Endometrial microvascular endothelial cells (primary cell): ENCODE measurements around the gene EXOC4. TPM values are rescaled to one million over a fixed set of nuclear protein-coding genes. Genes with fewer than 3 reads are reported as not detected.

ENCODE experiments used
- in situ Hi-C: cut with HindIII; loops from 2 replicates; pipeline ENCODE4 v1.10.0; 2017; ENCODE audit warnings: low sequenced_read_pairs, low pct_unique_long_range_greater_than_20kb; ENCODE audit errors: inconsistent ontology term
- total RNA-seq: library from RNA; depleted of rRNA; stranded (reverse); fragments of >200 nt; gene quantifications from one replicate; pipeline ENCODE4 v1.2.3, GENCODE V29; 2015; ENCODE audit errors: inconsistent ontology term

Gene EXOC4
- total RNA-seq, 1 donor from 2014 or later: 38.5 TPM

DNA sequence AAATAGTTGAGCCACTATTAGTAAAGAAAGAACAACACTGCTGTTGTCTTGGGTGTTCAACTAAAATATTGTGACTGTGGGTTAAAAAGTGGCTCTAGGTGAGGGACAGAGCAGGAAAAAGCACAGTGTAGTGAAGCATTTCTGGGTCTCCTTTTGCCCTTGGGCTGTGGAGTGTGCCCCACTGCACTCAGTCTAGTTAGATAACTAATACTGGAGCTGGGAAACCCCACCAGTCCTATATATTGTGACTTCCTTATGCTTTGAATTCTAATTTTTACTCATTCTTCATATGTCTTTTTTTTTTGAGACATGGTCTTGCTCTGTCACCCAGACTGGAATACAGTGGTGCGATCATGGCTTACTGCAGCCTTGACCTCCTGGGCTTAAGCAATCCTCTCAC, 195.1 kb downstream of the EXOC4 start:
- in situ Hi-C loops: no loop called here

DNA sequence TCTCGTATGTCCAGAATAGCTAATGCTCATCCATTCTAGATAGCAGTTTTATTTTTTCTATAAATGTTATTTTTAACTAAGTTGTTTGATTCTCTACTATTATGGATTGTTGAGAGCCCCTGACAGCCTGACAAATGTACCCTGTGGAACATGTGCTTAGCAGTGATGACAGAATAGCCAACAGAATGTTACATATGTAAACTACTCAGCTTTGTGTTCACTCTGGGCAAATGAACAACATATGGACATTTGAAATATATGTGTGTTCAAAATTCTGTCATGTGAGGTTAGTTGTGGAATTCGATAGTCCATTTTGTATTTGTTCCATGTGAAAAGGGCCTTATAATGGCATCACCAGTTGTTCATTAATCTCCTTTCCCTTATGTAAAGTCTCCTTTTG, 199.7 kb downstream of the EXOC4 start:
- in situ Hi-C loops: no loop called here

DNA sequence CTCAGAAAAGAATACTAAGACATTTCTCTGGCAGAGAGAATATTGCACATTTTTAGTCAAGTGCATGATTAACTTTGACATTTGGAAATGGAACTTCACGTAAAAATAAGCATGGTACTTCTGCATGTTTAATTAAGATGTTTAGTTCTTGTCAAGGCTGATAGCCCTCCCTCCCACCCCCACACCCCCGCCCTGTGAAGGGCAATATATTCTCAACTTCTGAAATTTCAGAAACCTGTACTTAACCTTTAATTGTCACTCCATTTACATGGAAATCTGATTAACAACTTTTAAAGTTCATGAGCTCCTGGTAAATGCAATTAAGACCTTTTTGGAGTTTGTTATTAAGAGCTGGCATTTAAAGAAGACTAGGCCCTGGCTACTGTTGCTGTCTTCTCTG, 205.8 kb downstream of the EXOC4 start:
- in situ Hi-C loops: no loop called here

DNA sequence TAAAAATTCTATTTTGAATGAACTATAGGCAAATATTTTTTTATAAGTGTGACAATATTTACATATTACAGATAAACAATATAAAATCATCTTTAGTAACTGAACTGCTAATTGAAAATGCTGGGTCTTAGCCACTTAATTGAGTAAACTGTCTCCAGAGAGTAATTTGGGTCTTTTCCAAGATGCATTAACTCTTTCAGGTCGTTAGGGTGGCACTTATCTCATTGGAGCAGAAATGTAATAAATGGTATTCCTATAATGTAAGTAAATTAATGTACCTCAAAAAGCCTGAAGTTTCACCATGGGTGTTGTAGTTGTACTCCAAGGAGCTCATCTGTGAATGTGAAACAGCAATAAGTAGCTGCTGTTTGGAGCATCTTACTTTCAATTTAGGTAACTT, 208.5 kb downstream of the EXOC4 start:
- in situ Hi-C loops: no loop called here

DNA sequence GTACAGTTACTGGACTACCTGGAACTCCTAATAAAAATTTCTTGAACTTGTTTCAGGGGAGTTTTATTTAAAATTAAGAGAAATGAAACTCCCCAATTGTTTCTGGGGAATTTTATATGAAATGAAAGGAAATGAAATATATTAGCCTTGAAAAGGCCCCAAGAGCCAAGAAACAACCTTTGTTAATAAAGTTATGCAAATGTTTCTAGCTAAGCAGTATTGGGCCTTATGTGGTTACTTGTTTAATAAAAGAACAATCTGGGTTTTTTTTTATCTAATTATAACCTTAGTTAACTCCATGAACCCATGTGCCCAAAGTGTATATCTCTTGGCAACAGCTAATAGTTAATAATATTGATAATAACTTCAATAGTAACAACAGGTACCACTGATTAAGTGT, 222.8 kb downstream of the EXOC4 start:
- in situ Hi-C loops: no loop called here

DNA sequence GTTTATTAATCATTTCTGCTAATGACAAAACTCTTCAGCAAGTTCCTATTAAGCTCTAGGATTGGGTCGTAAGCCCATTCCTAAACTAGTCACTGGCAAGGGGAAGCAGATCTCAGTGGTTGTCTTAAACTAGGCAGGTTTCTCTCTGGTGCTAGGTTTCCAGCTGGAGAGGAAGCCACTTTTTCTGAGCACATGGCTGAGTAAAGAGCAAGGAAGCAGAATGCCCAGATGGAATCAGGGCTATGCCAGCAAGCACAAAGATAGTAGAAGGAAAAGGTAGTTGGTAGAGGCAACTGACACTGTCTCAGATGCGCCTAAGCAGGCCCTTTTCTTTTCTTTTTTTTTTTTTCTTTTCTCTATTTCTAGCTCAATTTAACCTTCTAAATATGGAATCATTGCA, 224.9 kb downstream of the EXOC4 start:
- in situ Hi-C loops: no loop called here

DNA sequence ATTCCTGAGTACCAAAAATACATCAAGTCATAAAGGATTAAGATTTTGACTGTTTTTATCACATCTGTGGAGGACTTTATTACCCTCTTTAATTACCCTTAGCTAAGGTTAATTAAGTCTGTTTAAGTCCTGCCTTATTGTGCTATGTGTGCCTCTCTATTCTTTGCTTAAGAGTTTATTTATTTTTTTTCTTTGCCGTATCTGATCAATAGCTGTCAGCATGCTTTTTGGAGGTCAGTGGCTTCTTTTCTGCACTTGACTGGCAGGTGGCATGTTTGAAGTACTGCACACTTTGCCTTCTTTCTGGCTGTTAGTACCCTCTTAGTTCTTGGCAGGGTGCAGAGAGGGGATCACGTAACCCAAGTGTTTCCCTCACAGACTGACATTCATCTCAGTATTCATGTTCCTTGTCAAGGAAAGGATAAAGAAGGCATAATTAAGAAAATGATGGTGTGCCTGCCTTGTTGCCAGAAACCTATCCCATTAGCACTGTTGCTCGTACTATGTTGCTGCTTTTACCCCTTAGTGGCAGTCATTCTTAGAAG, 225.8 kb downstream of the EXOC4 start:
- in situ Hi-C loops: no loop called here

DNA sequence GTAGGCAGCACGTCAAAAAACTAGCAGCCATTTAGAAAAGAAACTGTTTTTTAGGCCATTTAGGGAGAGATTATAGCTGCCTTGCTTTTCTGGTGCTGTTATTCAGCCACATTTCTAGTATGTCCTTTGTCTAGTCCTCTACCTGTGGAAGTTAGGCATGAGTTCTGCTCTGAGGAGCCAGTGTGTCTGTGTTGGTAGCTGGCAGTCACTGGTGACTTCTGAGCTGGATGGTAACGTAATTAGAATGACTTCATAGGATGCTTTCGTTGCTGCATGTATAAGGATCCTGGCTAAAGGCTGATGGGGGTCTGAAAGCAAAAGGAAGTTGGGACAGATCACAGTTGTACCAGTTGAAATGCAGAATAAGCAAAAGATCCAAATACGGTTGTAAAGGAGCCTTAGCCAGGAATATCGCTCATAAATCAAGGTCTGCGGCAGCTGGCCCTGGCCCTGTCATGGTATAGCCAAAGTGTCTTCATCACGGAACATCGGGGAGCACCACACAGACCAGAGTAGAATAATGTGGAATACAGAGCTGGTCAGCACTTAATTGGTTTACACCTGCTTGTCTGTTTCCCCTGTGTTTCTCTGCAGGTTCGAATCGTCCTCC, 226.7 kb downstream of the EXOC4 start:
- in situ Hi-C loops: no loop called here

DNA sequence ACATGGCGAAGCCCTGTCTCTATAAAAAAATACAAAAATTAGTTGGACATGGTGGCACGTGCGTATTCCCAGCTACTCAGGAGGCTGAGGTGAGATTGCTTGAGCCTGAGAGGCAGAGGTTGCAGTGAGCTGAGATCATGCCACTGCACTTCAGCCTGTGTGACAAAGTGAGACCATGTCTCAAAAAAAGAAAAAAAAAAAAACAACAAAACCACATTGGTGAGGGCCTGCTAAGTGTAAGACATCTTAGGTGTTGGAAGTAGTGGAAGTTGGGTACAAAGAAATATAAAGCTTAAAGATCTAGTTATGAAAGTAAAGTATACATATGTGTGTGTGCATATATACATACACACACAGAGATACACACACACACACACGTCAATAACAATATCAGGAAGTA, 228.0 kb downstream of the EXOC4 start:
- in situ Hi-C loops: no loop called here

DNA sequence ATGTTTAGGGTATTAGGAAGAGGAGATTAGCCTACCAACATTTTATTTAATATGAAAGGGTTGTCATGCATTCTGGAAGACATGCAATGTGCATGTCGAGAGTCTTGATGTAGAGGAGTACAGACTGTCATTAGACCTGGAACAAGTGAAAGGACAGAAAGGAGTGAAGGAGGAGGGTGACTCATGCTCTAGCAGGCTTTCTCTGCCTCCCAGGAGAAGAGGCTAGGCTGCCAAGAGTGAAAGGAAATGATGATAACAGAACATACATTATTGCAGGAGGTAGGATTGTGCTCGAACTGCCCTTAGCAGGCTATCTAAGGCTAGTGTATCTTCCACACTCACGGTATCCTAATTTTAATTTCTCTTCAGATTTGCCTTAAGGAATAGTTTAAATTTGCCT, 228.8 kb downstream of the EXOC4 start:
- in situ Hi-C loops: no loop called here

DNA sequence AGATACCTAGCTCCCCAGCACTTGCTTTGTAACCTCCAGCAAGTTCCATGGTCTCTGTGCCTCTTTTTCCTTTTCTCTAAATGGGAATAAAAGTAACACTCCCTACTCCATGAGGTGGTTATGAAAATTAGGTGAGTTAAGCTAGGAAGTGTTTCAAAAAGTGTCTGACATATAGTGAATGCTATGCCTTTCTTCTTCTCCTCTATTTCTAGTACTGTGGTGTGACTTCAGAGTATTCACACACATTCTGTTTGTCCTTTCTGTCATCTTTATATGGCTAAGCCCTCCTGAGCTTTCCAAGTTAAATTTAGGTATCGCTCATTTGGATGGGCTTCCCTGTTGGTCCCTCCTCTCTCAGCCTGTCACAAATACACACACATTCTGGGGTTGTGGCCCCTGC, 229.7 kb downstream of the EXOC4 start:
- in situ Hi-C loops: no loop called here

DNA sequence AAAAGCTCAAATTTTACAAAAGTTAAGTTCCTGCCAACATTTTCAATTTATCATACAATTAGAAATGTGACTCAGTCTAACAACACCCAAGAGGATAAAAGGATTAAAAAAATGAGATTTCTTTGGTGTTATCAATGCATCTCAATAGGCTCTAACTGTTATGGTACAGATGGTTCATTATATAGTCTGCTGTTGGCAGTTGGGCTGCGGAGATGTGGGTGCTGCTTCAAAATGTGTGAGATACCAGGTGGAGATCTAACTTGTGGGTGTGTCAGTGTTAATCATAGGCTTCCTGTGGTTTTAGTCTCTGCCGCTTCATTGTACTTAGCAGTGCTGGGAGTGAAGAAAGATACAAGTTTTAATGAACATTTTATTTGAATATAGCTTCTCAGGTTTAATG, 231.2 kb downstream of the EXOC4 start:
- in situ Hi-C loops: no loop called here

DNA sequence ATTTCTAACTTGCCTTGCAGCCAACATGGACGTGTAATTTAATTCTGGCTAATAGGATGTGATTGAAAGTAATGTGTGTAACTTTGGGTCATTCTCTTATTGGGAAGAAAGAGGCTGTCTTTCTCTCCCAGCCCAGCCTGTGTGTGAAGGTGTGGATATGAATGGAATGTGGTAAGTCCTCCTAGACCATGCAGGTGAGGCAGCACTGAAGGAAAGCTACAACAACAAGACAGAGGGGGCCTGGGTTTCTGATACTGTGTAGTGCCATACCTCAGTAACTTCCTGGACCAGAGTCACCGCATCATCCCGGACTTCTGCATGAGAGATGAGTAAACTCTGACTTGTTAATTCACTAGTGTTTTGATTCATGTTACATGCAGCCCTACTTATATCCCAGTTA, 237.0 kb downstream of the EXOC4 start:
- in situ Hi-C loops: no loop called here

DNA sequence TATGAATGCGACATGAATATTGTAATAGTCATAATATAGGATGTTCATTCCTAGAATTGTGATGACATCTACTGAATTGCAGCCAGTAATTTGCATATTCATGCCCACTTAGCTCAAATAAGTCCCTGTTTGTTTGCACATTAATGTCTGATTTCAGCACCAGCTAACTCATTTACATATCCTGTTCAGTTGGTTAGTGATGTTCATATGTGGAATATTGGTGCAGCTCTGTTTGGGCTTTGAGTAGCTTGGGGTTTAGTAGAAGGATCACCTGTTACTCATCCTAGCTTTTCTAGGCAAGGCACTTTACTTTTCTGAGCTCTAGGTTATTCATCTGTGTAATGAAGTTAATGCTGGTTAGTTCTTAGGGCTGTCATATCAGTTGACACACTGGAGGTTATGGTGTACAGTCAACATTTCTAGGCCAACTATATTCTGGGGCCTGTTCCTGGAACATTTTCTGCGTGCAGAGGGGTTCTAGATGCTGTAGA, 238.4 kb downstream of the EXOC4 start:
- in situ Hi-C loops: no loop called here

DNA sequence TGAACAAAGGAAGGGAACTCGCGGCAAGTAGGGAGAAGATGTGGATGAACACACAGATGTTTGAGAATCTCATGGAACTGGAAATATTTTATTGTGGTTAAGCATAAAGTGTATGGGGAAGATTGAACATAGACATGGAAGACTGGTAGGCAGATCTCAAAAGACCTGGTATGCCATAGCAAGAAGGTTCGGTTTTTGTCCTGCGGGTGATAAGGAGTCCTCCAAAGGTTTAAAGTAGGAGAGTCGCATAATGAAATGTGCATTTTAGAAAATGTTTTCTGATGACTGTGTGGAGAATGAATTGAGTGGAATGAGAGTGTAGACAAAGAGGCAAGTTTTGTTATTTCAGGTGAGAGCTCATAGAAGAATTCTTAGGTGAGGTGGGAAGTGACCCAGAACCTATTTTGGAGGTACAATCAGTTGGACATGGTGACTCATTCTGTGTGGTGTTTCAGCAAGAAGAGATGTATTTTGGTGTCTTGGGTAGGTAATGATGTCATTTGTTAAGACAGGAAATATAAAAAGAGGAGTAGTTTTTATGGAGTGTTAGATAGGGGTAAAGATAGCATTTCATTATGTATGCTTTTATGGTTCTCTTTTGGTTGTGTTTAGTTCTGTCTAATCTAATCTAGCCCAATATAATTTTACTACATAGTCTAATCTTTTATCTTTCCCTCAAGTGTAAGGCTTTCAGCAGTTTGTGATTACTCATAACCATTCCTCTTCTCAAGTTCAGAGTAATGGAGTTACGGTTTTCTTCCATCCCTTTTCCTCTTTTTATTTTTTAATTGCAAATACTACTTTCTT, 239.2 kb downstream of the EXOC4 start:
- in situ Hi-C loops: no loop called here

DNA sequence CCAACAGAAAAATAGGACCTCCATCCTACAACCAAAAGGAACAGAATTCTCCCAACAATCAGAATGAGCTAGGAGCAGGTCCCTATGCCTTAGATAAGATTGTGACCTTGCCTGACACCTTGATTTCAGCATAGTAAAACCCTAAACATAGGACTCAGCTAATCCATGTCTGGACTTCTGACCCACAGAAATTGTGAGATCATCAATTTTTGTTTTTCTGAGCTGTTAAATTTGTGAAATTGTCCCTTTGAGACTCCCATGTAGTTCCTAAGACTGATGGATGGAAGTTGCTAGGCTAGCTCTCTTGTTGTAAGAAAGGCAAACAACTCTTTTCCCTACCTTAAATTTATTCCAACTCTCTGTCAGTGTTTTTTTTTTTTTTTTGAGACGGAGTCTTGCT, 244.2 kb downstream of the EXOC4 start:
- in situ Hi-C loops: no loop called here

DNA sequence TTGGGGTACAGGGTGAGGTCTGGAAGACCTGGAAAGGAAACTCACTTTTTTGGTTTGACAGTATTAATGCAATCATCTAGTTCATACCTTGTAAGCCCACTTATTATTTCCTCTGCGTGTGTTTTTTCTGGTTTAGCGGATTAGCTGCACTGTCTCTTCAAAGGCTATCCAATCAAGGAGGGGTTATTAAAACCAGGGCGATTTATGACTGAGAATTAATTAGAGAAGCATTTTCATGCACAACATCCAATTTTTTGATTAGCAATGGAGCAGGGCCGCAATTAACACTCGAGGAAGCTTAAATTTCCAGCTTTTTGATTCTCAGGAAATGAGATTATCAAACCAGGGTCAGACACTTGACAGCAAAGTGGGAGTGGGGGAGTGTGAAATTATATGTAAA, 248.9 kb downstream of the EXOC4 start:
- in situ Hi-C loops: no loop called here

DNA sequence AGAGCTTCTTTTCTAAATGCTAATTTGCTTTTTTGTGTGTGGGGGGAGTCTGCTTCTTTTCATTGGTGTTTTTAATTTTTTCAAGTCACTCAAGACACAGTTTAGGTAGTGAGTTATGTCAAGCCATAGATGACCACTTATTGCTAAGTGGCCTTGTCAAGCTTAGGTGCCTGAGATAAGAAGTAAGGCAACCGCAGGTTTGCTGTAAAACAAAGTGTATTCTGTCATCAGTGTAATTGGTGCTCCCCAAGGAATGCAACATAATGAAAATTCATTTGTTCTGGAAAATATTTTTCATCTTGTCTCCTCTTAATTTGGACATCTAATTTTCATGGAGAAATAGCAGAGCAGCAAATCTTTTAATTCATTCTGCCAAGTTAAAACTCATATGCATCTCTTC, 249.6 kb downstream of the EXOC4 start:
- in situ Hi-C loops: no loop called here

DNA sequence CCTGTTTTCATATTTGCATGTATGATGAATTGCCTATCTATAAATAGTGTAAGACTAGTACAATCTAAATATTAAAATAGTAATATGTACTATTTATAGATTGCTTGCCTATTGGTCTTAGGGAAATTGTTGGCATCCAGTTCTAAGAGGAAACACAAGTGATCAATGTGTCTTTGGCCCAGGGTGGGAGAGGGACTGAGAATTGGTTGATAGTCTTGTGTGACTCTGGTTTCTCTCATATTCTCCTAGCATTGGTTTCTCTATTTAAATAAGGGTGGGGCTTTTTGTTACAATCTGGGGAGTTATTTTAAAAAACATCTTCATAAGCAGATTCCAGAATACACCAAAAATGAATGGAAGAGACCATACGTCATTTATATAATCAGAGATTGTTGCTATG, 250.1 kb downstream of the EXOC4 start:
- in situ Hi-C loops: no loop called here

DNA sequence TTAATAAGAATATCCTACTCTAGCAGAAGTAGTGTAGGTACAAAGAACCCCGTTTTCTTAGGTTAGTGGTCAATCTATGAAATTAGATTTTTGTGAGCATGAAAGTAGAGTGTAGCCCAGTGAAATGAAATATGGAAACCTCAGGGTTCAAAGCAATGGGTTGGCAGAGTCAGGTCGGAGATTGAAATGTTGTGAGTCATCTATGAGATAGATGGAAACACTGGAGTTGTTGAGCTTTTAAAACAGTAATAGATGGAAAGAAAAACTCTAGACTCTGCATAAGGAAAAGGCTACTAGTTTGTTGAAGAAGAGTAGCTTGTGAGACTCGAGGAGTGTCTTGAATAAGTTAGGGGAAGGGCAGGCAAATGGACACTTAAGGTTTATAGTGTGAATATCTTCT, 251.9 kb downstream of the EXOC4 start:
- in situ Hi-C loops: no loop called here
